CD4-positive, alpha-beta T cell treated with Interleukin-6 at 100 ng/mL for 8 hours (primary cell): ENCODE data around the gene RTRAF.

Experiments
- DNase-seq: peaks from one replicate; pipeline ENCODE4 v3.0.0-alpha.2; 2020; ENCODE audit warnings: mixed read lengths, low spot score

RTRAF gene

GRCh38 chr14:52049721-52050588 is 60.6 kb downstream of the RTRAF start:
- DNase-seq: no peak

- no peak for DNase-seq
Measured at GRCh38 chr14:52051251-52051650, 61.9 kb downstream of the RTRAF start.

GRCh38 chr14:52051871-52052270 is 62.5 kb downstream of the RTRAF start:
- no peak for DNase-seq

- no peak for DNase-seq
Measured at GRCh38 chr14:52052288-52052943, 63.1 kb downstream of the RTRAF start.

- DNase-seq: no peak
Measured at GRCh38 chr14:52053044-52053443, 63.7 kb downstream of the RTRAF start.

GRCh38 chr14:52054678-52055077 is 65.3 kb downstream of the RTRAF start:
- DNase-seq: no peak

GRCh38 chr14:52055167-52055566 is 65.8 kb downstream of the RTRAF start:
- DNase-seq: no peak

GRCh38 chr14:52058341-52058740 is 69.0 kb downstream of the RTRAF start:
- no peak for DNase-seq

- no peak for DNase-seq
Measured at GRCh38 chr14:52059649-52060048, 70.3 kb downstream of the RTRAF start.

GRCh38 chr14:52060080-52060479 is 70.7 kb downstream of the RTRAF start:
- no peak for DNase-seq
